Measurements from ENCODE around the gene BCAM. TPM values are rescaled to one million over a fixed set of nuclear protein-coding genes. Genes with fewer than 3 reads are reported as not detected.
A peak's percentile ranks its signal among the peaks of the same experiment; 100 is the strongest.

BCAM gene
- total RNA-seq, 1 experiment from 2014 or later: 73.0 TPM

- Histone ChIP-seq H3K9me3 (ENCODE audit: control insufficient read depth, low read depth, low read length) (no peaks in the 10 kb centered on the region), H3K23me2 (ENCODE audit: insufficient read length, low read depth, low read length, poor library complexity, severe bottlenecking) (peaks cover 23% of the 10 kb centered on the region), H3K18ac (ENCODE audit: insufficient read length, low read depth, low read length) (peak overlapping the region; percentile 97), H3K4ac (ENCODE audit: low read depth, low read length) (peak overlapping the region; percentile 62; the same call in 1 of the 2 replicates), H3K56ac (ENCODE audit: insufficient read length, low read depth, low read length) (no peak overlapping the region), H3K14ac (ENCODE audit: insufficient read depth, low read length) (peak overlapping the region; percentile 93), H2BK12ac (ENCODE audit: insufficient read length, low read depth, low read length) (no peak overlapping the region), H4K91ac (ENCODE audit: insufficient read length, low read depth, low read length) (no peak overlapping the region), H3K27me3 (ENCODE audit: insufficient read depth, low read length) (no peaks in the 10 kb centered on the region), H4K5ac (ENCODE audit: insufficient read length, low read depth, low read length) (no peak overlapping the region), H2BK15ac (ENCODE audit: low read depth, low read length) (no peak overlapping the region), H3T11ph (ENCODE audit: low read length) (no peak overlapping the region), H3K27ac (ENCODE audit: insufficient read length, low read depth, low read length) (no peak overlapping the region), H2AFZ (ENCODE audit: low read length) (no peak overlapping the region), H2AK5ac (ENCODE audit: insufficient read length, low read length) (no peak overlapping the region), H4K20me1 (ENCODE audit: control insufficient read depth, insufficient read depth, insufficient read length) (no peaks in the 10 kb centered on the region), H3K79me1 (ENCODE audit: insufficient read depth, low read depth, low read length, poor library complexity, severe bottlenecking) (peaks cover 5% of the 10 kb centered on the region), H3K4me2 (ENCODE audit: insufficient read depth, insufficient read length, low read length) (peak overlapping the region; percentile 76), H2BK120ac (ENCODE audit: low read depth, low read length, poor library complexity, severe bottlenecking) (no peak overlapping the region), H2BK20ac (ENCODE audit: low read depth, low read length, poor library complexity, severe bottlenecking) (no peak overlapping the region), H2BK5ac (ENCODE audit: insufficient read length, low read length) (no peak overlapping the region), H3K23ac (ENCODE audit: insufficient read length, low read depth, low read length) (no peak overlapping the region), H3K79me2 (ENCODE audit: insufficient read depth, low read length) (peaks cover 27% of the 10 kb centered on the region; the same call in 1 of the 2 replicates), H4K8ac (replicated peaks; ENCODE audit: insufficient read length, low read depth, low read length) (no peak overlapping the region), H3K9ac (ENCODE audit: extremely low read depth, insufficient read length, low read length) (peak overlapping the region; percentile 62), H3K4me1 (ENCODE audit: insufficient read depth, low read length) (peaks cover 5% of the 10 kb centered on the region; the same call in 1 of the 2 replicates)
- Mint-ChIP-seq H3K27ac (peak overlapping the region; percentile 97 to 100 (median 98)), H3K4me1 (peaks cover 26 to 37% of the 10 kb centered on the region in 2 experiments), H3K36me3 (ENCODE audit: insufficient read depth in 1 of 3, low read depth in 3 of 3) (peaks cover 6 to 24% (median 12%) of the 10 kb centered on the region in 3 experiments; a peak in 5 of 7 replicates), H3K9me3 (peaks cover 0 to 8% of the 10 kb centered on the region in 2 experiments; a peak in 3 of 5 replicates), H3K27me3 (ENCODE audit: low read depth) (peaks cover 8% of the 10 kb centered on the region), H3K4me3 (peak overlapping the region; percentile 89 to 96)
- no peak for TF ChIP-seq CTCF (conservative IDR thresholded peaks at IDR 0.05)
- WGBS (ENCODE audit: extremely low coverage, insufficient read length, low lambda C conversion rate): no CpG with 5 or more reads among the region's 51 CpGs
- peak; percentile 91 for DNase-seq
Measured at GRCh38 chr19:44846455-44847143, 37.7 kb downstream of the BCAM start.

Measured in H9 (cell line).